PC-9 (cell line): ENCODE measurements around the gene UBTD1. TPM values are rescaled to one million over a fixed set of nuclear protein-coding genes. Genes with fewer than 3 reads are reported as not detected.

Experiments used
- BruUV-seq: library from RNA; stranded (reverse); fragments of 400-500 nt; replicated peaks from 2 replicates; lab custom pipeline; 2021; lab: Mats Ljungman, UMichigan
- CTCF ChIA-PET: fragments of 300-600 bp; sonication (Branson Sonifier 250); formaldehyde crosslinking; loops from one replicate; lab custom pipeline; 2022; ENCODE audit warnings: antibody characterized with exemption; lab: Charles Lee
- POLR2A ChIA-PET: fragments of 300-600 bp; sonication (Branson Sonifier 250); formaldehyde crosslinking; loops from one replicate; lab custom pipeline; 2022; ENCODE audit warnings: antibody characterized with exemption; ENCODE audit not compliant: unreplicated experiment; lab: Charles Lee
- DNase-seq, 2 experiments: peaks; one replicate each; pipeline versions ENCODE4 v3.0.0 to v3.0.0-alpha.2; 2015 to 2022; ENCODE audit warnings: mixed read lengths in 1 of 2
- H2AFZ ChIP-seq: fragments of 200-600 bp; sonication (generic); 2 replicates; pipeline ENCODE4 v1.8.1; 2017; ENCODE audit warnings: antibody characterized with exemption
- H3F3A ChIP-seq: fragments of 200-600 bp; sonication (generic); 2 replicates; pipeline ENCODE4 v1.8.1; 2017; ENCODE audit warnings: antibody characterized with exemption, mild to moderate bottlenecking, low read depth; ENCODE audit not compliant: insufficient read depth
- H3K27ac ChIP-seq: fragments of 200-600 bp; sonication (generic); 2 replicates; pipeline ENCODE4 v1.6.1; 2016; ENCODE audit warnings: mixed run types
- H3K27me3 ChIP-seq: fragments of 200-600 bp; sonication (generic); 2 replicates; pipeline ENCODE4 v1.6.1; 2016; ENCODE audit warnings: low read depth, mixed run types; ENCODE audit not compliant: insufficient read depth
- H3K36me3 ChIP-seq: fragments of 200-600 bp; sonication (generic); 2 replicates; pipeline ENCODE4 v1.6.1; 2016; ENCODE audit warnings: low read depth, mixed run types
- H3K4me1 ChIP-seq: fragments of 200-600 bp; sonication (generic); replicated peaks from 2 replicates; pipeline ENCODE4 v1.6.1; 2016; ENCODE audit warnings: mixed run types; ENCODE audit not compliant: insufficient read depth
- H3K4me2 ChIP-seq: fragments of 200-600 bp; sonication (generic); 2 replicates; pipeline ENCODE4 v1.6.1; 2017; ENCODE audit warnings: mixed run types
- H3K4me3 ChIP-seq: fragments of 200-600 bp; sonication (generic); 2 replicates; pipeline ENCODE4 v1.6.1; 2016; ENCODE audit warnings: mixed run types
- H3K79me2 ChIP-seq: fragments of 200-600 bp; sonication (generic); 2 replicates; pipeline ENCODE4 v1.6.1; 2017; ENCODE audit warnings: low read depth, mixed run types
- H3K9me2 ChIP-seq: fragments of 200-600 bp; sonication (generic); 2 replicates; pipeline ENCODE4 v1.8.1; 2017; ENCODE audit warnings: mild to moderate bottlenecking; ENCODE audit not compliant: insufficient read depth
- H3K9me3 ChIP-seq: fragments of 200-600 bp; sonication (generic); 2 replicates; pipeline ENCODE4 v1.8.1; 2016; ENCODE audit warnings: low read depth; ENCODE audit not compliant: insufficient read depth
- H4K20me1 ChIP-seq: fragments of 200-600 bp; sonication (generic); 2 replicates; pipeline ENCODE4 v1.8.1; 2017; ENCODE audit not compliant: insufficient read depth
- CTCF ChIP-seq: fragments of 200-600 bp; sonication (generic); conservative IDR thresholded peaks from 2 replicates; pipeline ENCODE4 v1.6.1; 2017; ENCODE audit warnings: mixed run types, antibody characterized with exemption, mild to moderate bottlenecking, moderate library complexity
- EZH2 ChIP-seq: fragments of 200-600 bp; sonication (generic); IDR thresholded peaks from 2 replicates; pipeline ENCODE4 v1.8.0; 2017; ENCODE audit warnings: antibody characterized with exemption, low read depth
- intact Hi-C: fragments of 100-400 bp; cut with micrococcal nuclease; formaldehyde crosslinking; loops from one replicate; pipeline ENCODE4 v1.10.0; 2022; ENCODE audit not compliant: unreplicated experiment
- total RNA-seq: library from RNA; stranded (reverse); gene quantifications from 2 replicates; pipeline ENCODE4 v1.2.3, GENCODE V29; 2021

The UBTD1 gene
- total RNA-seq, 1 experiment from 2014 or later, result 17.1 TPM

DNA sequence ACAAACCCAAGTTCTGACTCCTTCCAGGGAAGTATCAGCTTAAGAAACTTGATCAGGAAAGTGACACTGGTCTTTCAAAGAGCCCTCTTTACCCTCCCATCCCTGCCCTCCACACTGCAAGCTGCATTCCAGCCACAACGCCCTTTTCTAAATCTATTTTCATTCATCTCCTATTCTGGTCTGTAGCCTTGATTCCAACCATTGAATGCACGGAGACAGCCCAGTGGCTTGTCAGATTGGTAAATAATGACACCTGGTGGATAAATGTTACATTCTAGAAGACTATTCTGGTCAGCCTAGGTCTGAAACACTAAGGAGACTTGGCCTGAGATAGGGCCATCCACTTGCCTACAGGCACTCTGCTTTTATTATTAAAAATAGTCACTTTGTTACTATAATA is 113.7 kb downstream of the UBTD1 start:
- Histone ChIP-seq H3K9me2 (no peaks in the 10 kb centered on the region), H3K79me2 (no peaks in the 10 kb centered on the region), H2AFZ (no peak overlapping the region), H3K27me3 (no peaks in the 10 kb centered on the region), H3F3A (no peaks in the 10 kb centered on the region), H4K20me1 (no peaks in the 10 kb centered on the region), H3K9me3 (no peaks in the 10 kb centered on the region), H3K4me1 (no peaks in the 10 kb centered on the region), H3K4me2 (no peak overlapping the region), H3K36me3 (no peaks in the 10 kb centered on the region), H3K27ac (no peak overlapping the region), H3K4me3 (no peak overlapping the region)
- POLR2A ChIA-PET, result no interaction called here
- CTCF ChIA-PET, result interaction anchor here (0.6 to 1.6 kb wide), 4 partner anchors 16 to 40 kb away, joined by 3 to 5 read pairs (median 4); partner anchors contain the start of gene ANKRD2
- DNase-seq, result peak; percentile 10 to 51
- no peak for TF ChIP-seq EZH2
- peak; percentile 67 for TF ChIP-seq CTCF
- no TSS peak for BruUV-seq
- intact Hi-C loops, result loop anchor here (1.0 to 10.0 kb wide), 5 partner anchors 38 to 205 kb away; partner anchors contain the start of genes MMS19 and UBTD1

DNA sequence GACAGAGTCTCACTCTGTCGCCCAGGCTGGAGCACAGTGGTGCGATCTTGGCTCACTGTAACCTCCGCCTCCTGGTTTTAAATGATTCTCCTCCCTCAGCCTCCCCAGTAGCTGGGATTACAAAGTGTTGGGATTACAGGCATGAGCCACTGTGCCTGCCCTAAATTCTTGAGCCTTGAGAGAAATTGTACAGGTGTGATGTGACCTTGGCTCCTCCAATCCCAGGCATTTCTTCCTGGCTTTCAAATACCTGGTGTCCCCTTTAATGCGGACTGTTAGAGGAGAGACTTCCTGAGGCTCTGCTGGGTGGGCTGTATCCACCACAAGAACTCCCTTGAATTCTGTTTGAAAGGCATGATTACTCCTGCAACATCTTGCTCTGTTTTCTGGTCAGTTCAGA is 119.6 kb downstream of the UBTD1 start:
- no peaks in the 10 kb centered on the region for H3K9me3 ChIP-seq
- H3K4me3 ChIP-seq, result no peak overlapping the region
- H3K36me3 ChIP-seq, result no peaks in the 10 kb centered on the region
- BruUV-seq, result no TSS peak
- no peak overlapping the region for H3K27ac ChIP-seq
- no peaks in the 10 kb centered on the region for H3K4me1 ChIP-seq
- H3K27me3 ChIP-seq, result no peaks in the 10 kb centered on the region
- TF ChIP-seq CTCF (no peak), EZH2 (no peak)
- H2AFZ ChIP-seq, result no peak overlapping the region
- DNase-seq, result no peak
- H3K9me2 ChIP-seq, result no peaks in the 10 kb centered on the region
- H3K79me2 ChIP-seq, result no peaks in the 10 kb centered on the region
- no peak overlapping the region for H3K4me2 ChIP-seq
- POLR2A ChIA-PET, result interaction anchor here (0.7 kb wide), 1 partner anchor 14 kb away, joined by 4 read pairs; no protein-coding TSS in a partner anchor
- H4K20me1 ChIP-seq, result no peaks in the 10 kb centered on the region
- CTCF ChIA-PET, result no interaction called here
- intact Hi-C loops, result loop anchor here (10.0 kb wide), 1 partner anchor 63 kb away; no protein-coding TSS in a partner anchor
- no peaks in the 10 kb centered on the region for H3F3A ChIP-seq

DNA sequence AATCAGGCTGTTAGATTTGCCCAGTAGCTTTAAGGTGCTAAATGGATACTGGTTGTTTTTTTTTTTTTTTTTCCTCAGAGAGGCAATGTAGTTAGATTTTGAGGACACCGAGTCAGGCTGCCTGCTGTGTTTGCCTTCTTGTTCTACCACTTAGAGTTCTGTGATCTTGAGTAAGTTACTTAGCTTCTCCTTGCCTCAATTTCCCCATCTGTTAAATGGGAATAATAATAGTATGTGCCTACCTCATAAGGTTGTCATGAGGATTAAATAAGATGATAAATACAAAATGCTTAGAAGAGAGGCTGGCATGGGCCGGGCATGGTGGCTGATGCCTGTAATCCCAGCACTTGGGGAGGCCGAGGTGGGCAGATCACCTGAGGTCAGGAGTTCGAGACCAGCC is 120.0 kb downstream of the UBTD1 start:
- Histone ChIP-seq H2AFZ (no peak overlapping the region), H3K27ac (no peak overlapping the region), H3F3A (no peaks in the 10 kb centered on the region), H3K36me3 (no peaks in the 10 kb centered on the region), H3K4me3 (no peak overlapping the region), H3K4me2 (no peak overlapping the region), H3K4me1 (no peaks in the 10 kb centered on the region), H3K9me2 (no peaks in the 10 kb centered on the region), H4K20me1 (no peaks in the 10 kb centered on the region), H3K79me2 (no peaks in the 10 kb centered on the region), H3K9me3 (no peaks in the 10 kb centered on the region), H3K27me3 (no peaks in the 10 kb centered on the region)
- POLR2A ChIA-PET, result interaction anchor here (0.7 kb wide), 1 partner anchor 14 kb away, joined by 4 read pairs; no protein-coding TSS in a partner anchor
- intact Hi-C loops, result loop anchor here (10.0 kb wide), 1 partner anchor 64 kb away; no protein-coding TSS in a partner anchor
- CTCF ChIA-PET, result interaction anchor here (0.7 kb wide), 1 partner anchor 101 kb away, joined by 16 read pairs; no protein-coding TSS in a partner anchor
- no peak for TF ChIP-seq EZH2
- TF ChIP-seq CTCF, result no peak
- no TSS peak for BruUV-seq
- DNase-seq, result no peak

Other genes with a start within 250 kb of the UBTD1 start
- gene ARHGAP19, start 206.3 kb upstream of the UBTD1 start, total RNA-seq, result 11.2 and 11.5 TPM in 2 replicates
- 2.4 and 2.7 TPM in 2 replicates for gene FRAT1, start 179.7 kb upstream of the UBTD1 start, total RNA-seq
- gene FRAT2, start 164.2 kb upstream of the UBTD1 start, total RNA-seq, result 11.0 and 13.0 TPM in 2 replicates
- 22.6 and 34.3 TPM in 2 replicates for gene RRP12, start 97.6 kb upstream of the UBTD1 start, total RNA-seq
- gene PGAM1, start 72.7 kb upstream of the UBTD1 start, total RNA-seq, result 177 and 243 TPM in 2 replicates
- gene EXOSC1, start 52.9 kb upstream of the UBTD1 start, total RNA-seq, result 25.4 and 27.0 TPM in 2 replicates
- 29.1 and 29.6 TPM in 2 replicates for gene ZDHHC16, start 52.7 kb upstream of the UBTD1 start, total RNA-seq
- gene MMS19, start 502 bp upstream of the UBTD1 start, total RNA-seq, result 42.4 and 42.7 TPM in 2 replicates
- gene ANKRD2, start 73.9 kb downstream of the UBTD1 start, total RNA-seq, result 5.5 and 8.4 TPM in 2 replicates
- 3.4 and 4.4 TPM in 2 replicates for gene HOGA1, start 85.5 kb downstream of the UBTD1 start, total RNA-seq
- 0.45 and 0.59 TPM in 2 replicates for gene C10orf62, start 90.8 kb downstream of the UBTD1 start, total RNA-seq
- gene MORN4, start 134.6 kb downstream of the UBTD1 start, total RNA-seq, result 10.0 and 10.6 TPM in 2 replicates
- gene PI4K2A, start 141.7 kb downstream of the UBTD1 start, total RNA-seq, result 16.0 and 20.3 TPM in 2 replicates
- 20.5 and 22.4 TPM in 2 replicates for gene AVPI1, start 188.3 kb downstream of the UBTD1 start, total RNA-seq
- 33.1 and 40.1 TPM in 2 replicates for gene MARVELD1, start 214.8 kb downstream of the UBTD1 start, total RNA-seq
- gene ZFYVE27, start 238.2 kb downstream of the UBTD1 start, total RNA-seq, result 21.6 and 24.7 TPM in 2 replicates